ENCODE measurements around the gene C13orf46. TPM values are rescaled to one million over a fixed set of nuclear protein-coding genes. Genes with fewer than 3 reads are reported as not detected.

The C13orf46 gene
- polyA plus RNA-seq, 3 donors = 0.09 to 0.20 (median 0.14) TPM

- no peak for DNase-seq (ENCODE audit: extremely low read depth in 1 of 11, low read depth in 9 of 11, low spot score in 4 of 11)
These were observed 38.3 kb upstream of the C13orf46 start for GRCh38 chr13:114012141-114012540.

GRCh38 chr13:114011226-114011625, 37.4 kb upstream of the C13orf46 start:
- DNase-seq (ENCODE audit: extremely low read depth in 1 of 11, low read depth in 9 of 11, low spot score in 4 of 11) = no peak

- DNase-seq (ENCODE audit: extremely low read depth in 1 of 11, low read depth in 9 of 11, low spot score in 4 of 11) = no peak
These were observed 36.7 kb upstream of the C13orf46 start for GRCh38 chr13:114010401-114011101.

GRCh38 chr13:114009590-114010400, 35.9 kb upstream of the C13orf46 start:
- no peak for DNase-seq (ENCODE audit: extremely low read depth in 1 of 11, low read depth in 9 of 11, low spot score in 4 of 11)

- DNase-seq (ENCODE audit: extremely low read depth in 1 of 11, low read depth in 9 of 11, low spot score in 4 of 11) = no peak
These were observed 35.2 kb upstream of the C13orf46 start for GRCh38 chr13:114008964-114009589.

- DNase-seq (ENCODE audit: extremely low read depth in 1 of 11, low read depth in 9 of 11, low spot score in 4 of 11) = no peak
These were observed 33.7 kb upstream of the C13orf46 start for GRCh38 chr13:114007566-114007965.

GRCh38 chr13:114005206-114005724, 31.4 kb upstream of the C13orf46 start:
- no peak for DNase-seq (ENCODE audit: extremely low read depth in 1 of 11, low read depth in 9 of 11, low spot score in 4 of 11)

- no peak for DNase-seq (ENCODE audit: extremely low read depth in 1 of 11, low read depth in 9 of 11, low spot score in 4 of 11)
These were observed 30.7 kb upstream of the C13orf46 start for GRCh38 chr13:114004420-114005205.

GRCh38 chr13:114002771-114003321, 29.0 kb upstream of the C13orf46 start:
- DNase-seq (ENCODE audit: extremely low read depth in 1 of 11, low read depth in 9 of 11, low spot score in 4 of 11) = no peak

GRCh38 chr13:114002009-114002544, 28.2 kb upstream of the C13orf46 start:
- no peak for DNase-seq (ENCODE audit: extremely low read depth in 1 of 11, low read depth in 9 of 11, low spot score in 4 of 11)

- DNase-seq (ENCODE audit: extremely low read depth in 1 of 11, low read depth in 9 of 11, low spot score in 4 of 11) = no peak
These were observed 27.6 kb upstream of the C13orf46 start for GRCh38 chr13:114001331-114002008.

- no peak for DNase-seq (ENCODE audit: extremely low read depth in 1 of 11, low read depth in 9 of 11, low spot score in 4 of 11)
These were observed 26.5 kb upstream of the C13orf46 start for GRCh38 chr13:114000151-114001040.

- DNase-seq (ENCODE audit: extremely low read depth in 1 of 11, low read depth in 9 of 11, low spot score in 4 of 11) = no peak
These were observed 25.7 kb upstream of the C13orf46 start for GRCh38 chr13:113999618-113999910.

GRCh38 chr13:113998781-113999617, 25.1 kb upstream of the C13orf46 start:
- DNase-seq (ENCODE audit: extremely low read depth in 1 of 11, low read depth in 9 of 11, low spot score in 4 of 11) = no peak

GRCh38 chr13:113997845-113998751, 24.2 kb upstream of the C13orf46 start:
- DNase-seq (ENCODE audit: extremely low read depth in 1 of 11, low read depth in 9 of 11, low spot score in 4 of 11) = peak in 1 of 11 donors; percentile 35

Measured in renal cortex interstitium (tissue), 11 donors.